NT2/D1 (cell line): Measurements from ENCODE around the gene RTN3.

Experiments used
- SUZ12 ChIP-seq: IDR thresholded peaks from 2 replicates; pipeline ENCODE4 v1.6.1; 2011; ENCODE audit not compliant: insufficient read length, insufficient read depth; ENCODE audit errors: extremely low read depth
- YY1 ChIP-seq: IDR thresholded peaks from 2 replicates; pipeline ENCODE4 v1.6.1; 2011; ENCODE audit not compliant: insufficient read length, insufficient read depth
- ZNF274 ChIP-seq: IDR thresholded peaks from 2 replicates; pipeline ENCODE4 v1.6.1; 2011; ENCODE audit warnings: mild to moderate bottlenecking, low read depth, low read length

GRCh38 chr11:63708764-63709163 is 27.5 kb downstream of the RTN3 start:
- no peak for TF ChIP-seq SUZ12
- TF ChIP-seq ZNF274, result no peak
- TF ChIP-seq YY1, result no peak
